DND-41 (cell line): ENCODE measurements around the gene PNKP.

Experiments used
- EZH2 ChIP-seq: IDR thresholded peaks from 3 replicates; pipeline ENCODE4 v1.6.1; 2012; ENCODE audit warnings: borderline replicate concordance, low read depth, mild to moderate bottlenecking, moderate library complexity, low read length, inconsistent platforms; ENCODE audit not compliant: severe bottlenecking
- TF ChIP-seq, protein P1 (sequence below): IDR thresholded peaks from 2 replicates; pipeline ENCODE4 v1.5.1; 2012; ENCODE audit warnings: borderline replicate concordance, low read length, moderate library complexity, mild to moderate bottlenecking; ENCODE audit not compliant: poor library complexity, severe bottlenecking; ENCODE audit errors: extremely low read depth

- TF ChIP-seq, protein P1, sequence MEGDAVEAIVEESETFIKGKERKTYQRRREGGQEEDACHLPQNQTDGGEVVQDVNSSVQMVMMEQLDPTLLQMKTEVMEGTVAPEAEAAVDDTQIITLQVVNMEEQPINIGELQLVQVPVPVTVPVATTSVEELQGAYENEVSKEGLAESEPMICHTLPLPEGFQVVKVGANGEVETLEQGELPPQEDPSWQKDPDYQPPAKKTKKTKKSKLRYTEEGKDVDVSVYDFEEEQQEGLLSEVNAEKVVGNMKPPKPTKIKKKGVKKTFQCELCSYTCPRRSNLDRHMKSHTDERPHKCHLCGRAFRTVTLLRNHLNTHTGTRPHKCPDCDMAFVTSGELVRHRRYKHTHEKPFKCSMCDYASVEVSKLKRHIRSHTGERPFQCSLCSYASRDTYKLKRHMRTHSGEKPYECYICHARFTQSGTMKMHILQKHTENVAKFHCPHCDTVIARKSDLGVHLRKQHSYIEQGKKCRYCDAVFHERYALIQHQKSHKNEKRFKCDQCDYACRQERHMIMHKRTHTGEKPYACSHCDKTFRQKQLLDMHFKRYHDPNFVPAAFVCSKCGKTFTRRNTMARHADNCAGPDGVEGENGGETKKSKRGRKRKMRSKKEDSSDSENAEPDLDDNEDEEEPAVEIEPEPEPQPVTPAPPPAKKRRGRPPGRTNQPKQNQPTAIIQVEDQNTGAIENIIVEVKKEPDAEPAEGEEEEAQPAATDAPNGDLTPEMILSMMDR: no peak
- no peak for TF ChIP-seq EZH2
Measured at GRCh38 chr19:49840321-49840720, 27.1 kb downstream of the PNKP start.
